ENCODE results near the gene BOD1L2.

The BOD1L2 gene

GRCh38 chr18:57150828-57151227, 3.9 kb downstream of the BOD1L2 start:
- DNase-seq, result no peak

- DNase-seq, result no peak
Measured at GRCh38 chr18:57154191-57154830, 7.4 kb downstream of the BOD1L2 start.

GRCh38 chr18:57164401-57164800, 17.5 kb downstream of the BOD1L2 start:
- no peak for DNase-seq

DNA sequence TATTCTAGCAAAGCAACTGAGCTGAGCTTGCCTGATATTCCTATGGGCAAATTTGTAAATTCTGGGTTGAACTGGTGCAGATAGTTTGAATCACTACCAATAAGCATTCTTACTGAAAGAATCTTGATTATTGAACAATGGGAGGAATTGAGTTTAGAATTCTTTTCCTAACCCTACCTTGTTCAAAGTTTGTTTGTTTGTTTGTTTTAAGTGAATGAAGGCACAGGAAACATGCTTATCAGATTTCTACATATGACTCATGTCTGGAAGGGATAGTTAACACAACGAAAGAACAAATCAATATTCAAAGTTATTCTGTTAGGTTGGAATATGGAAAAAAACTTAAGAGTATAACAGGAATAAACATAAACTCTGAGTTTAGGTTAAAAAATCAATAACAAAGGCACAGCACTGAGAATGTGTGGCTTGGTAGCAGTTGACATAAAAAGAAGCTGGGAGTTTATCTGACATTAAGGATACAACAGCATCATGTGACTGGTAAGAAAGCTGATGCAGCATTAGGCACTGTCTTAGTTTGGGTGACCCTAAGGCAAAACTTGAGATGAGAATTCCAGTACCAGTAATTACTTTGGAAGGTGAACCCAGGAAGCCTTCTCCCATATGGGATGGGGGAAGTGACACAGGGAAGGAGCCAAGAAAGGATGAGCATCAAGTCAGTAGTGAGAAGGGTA, 20.9 kb downstream of the BOD1L2 start:
- no peak for DNase-seq

DNA sequence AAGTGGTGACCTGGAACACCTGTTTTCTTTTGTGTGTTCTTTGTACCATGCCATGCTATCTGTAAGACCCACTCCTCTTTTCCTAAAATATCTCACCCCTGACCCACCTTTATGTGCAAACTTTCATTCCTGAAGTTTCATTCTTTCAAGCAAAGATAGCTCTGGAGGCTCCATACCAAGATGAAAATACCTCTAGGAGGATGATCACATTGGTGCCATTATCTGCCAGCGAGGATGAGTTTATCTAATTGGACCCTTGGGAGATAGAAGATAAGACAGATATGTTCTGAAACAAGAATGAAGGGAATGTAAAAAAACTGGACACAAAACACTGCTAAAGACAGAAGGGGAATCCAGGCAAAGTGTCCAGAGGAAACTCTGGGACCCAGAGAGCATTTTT, 24.1 kb downstream of the BOD1L2 start:
- no peak for DNase-seq

GRCh38 chr18:57175532-57175931, 28.6 kb downstream of the BOD1L2 start:
- DNase-seq, result no peak

DNA sequence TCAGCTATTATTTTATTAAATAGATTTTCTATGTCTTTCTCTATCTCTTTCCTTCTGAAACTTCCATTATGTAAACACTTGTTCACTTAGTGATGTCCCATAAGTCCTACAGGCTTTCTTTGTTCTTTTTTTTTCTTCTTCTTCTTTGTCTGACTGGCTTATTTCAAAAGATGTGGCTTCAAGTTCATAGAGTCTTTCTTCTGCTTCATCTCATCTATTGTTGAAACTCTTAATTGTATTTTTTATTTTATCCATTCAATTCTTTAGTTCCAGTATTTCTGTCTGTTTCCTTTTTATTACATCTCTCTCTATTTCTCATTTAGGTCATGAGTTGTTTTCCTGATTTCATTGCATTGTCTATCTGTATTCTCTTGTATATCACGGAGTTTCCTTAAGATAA, 38.5 kb downstream of the BOD1L2 start:
- DNase-seq, result no peak

DNA sequence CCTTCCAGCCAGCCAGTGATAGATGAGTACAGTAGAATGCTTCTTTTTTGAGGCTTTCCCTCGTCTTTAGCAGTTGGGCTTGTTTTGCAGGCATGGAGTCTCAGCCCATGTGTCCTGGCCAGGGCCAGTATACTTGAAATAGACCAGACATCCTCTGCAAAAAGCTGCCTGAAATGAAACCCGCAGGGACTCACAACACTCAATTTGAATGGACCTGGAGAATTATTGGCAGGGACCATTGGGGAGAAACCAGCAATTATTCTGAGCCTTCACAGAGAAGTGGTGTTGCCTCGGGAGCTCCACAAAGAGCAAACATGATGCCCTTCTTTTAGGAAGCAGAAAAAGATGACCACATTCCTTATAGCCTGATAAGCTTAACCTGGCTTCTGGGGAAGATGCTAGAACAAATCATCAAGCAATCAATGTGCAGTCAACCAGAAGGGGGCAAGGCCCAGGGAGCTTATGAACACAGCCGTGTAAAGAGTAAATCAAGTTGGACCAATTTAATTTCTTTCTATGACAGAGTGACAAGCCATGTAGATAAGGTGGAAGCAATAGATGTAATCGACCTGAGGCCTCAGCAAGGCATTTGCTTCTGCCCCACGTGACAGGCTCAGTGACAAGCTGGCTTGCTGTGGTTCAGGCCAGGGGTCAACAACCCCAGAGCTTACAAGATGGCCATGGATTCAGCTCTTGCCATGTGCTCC, 42.1 kb downstream of the BOD1L2 start:
- no peak for DNase-seq

GRCh38 chr18:57190026-57190425, 43.1 kb downstream of the BOD1L2 start:
- DNase-seq, result no peak

DNA sequence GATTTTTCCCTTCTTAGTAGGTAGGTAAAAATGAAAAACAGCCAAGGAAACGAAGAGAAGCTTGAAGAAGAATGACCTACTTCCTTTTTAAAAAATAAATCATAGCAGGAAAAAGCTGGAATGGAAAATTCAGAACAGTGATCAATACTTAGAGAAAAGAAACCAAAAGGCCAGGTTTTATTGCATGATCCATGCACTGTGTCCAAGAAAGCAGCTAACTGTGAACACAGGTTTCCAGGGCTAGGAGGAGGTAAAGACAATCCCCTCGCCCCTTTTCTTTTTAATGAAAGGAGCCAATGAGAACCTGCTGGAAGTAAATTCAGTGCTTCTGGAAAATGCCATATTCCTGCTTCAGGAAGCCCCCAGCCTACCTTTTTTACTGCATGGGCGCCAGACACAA, 47.2 kb downstream of the BOD1L2 start:
- DNase-seq, result no peak

DNA sequence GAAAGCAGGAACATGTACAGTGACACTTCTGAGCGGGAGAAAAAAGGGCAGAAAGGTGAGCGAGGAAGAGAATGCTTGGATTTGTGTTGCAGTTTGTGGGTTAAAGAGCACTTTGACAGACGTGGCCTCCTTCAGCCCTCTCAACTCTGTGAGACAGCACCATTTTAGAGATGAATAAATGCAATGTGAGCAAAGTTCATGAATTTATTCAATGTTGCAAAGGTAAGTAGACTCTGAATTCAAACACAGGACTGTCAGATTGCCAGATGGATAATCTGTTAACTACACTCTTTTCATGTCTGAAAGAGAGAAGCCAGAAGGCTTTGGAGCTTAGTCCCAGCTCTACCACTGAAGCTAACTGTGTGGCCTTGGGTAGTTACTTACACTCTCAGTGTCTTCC, 47.7 kb downstream of the BOD1L2 start:
- no peak for DNase-seq

- no peak for DNase-seq
Measured at GRCh38 chr18:57195341-57195740, 48.5 kb downstream of the BOD1L2 start.

GRCh38 chr18:57197261-57197660, 50.4 kb downstream of the BOD1L2 start:
- no peak for DNase-seq

- DNase-seq, result no peak
Measured at GRCh38 chr18:57198073-57198472, 51.2 kb downstream of the BOD1L2 start.
